SH-SY5Y (cell line): ENCODE measurements around the gene GPT2.

Experiments used
- GATA2 ChIP-seq: IDR thresholded peaks from 2 replicates; pipeline ENCODE4 v1.6.1; 2011; ENCODE audit warnings: mild to moderate bottlenecking, low read depth, low read length
- GATA3 ChIP-seq: IDR thresholded peaks from 2 replicates; pipeline ENCODE4 v1.6.1; 2011; ENCODE audit warnings: low read depth, mild to moderate bottlenecking, low read length, moderate library complexity

GRCh38 chr16:46900455-46901235 lies 16.5 kb downstream of the GPT2 start:
- TF ChIP-seq GATA2 (no peak), GATA3 (no peak)
